ENCODE data around the gene UQCRFS1. TPM values are rescaled to one million over a fixed set of nuclear protein-coding genes. Genes with fewer than 3 reads are reported as not detected.

The UQCRFS1 gene
- polyA plus RNA-seq, 1 experiment = 32.8 TPM

DNA sequence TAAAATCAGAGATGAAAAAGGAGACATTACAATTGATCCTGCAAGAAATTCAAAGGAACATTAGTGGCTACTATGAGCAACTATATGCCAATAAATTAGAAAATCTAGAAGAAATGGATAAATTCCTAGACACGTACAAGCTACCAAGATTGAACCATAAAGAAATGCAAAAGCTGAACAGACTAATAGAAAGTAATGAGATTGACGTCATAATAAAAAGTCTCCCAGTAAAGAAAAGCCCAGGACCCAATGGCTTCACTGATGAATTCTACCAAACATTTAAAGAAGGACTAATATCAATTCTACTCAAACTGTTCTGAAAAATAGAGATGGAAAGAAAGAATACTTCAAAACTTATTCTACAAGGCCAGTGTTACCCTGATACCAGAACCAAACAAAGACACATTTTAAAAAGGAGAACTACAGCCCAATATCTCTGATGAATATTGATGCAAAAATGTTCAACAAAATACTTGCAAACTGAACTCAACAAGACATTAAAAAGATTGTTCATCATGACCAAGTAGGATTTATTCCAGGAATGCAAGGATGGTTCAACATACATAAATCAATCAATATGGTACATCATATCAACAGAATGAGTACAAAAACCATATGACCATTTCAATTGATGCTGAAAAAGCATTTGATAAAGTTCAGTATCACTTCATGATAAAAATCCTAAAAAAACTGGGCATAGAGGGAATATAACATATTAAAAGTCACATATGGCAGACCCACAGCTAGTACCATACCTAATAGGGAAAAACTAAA is 35.8 kb downstream of the UQCRFS1 start:
- POLR2A ChIA-PET = no interaction called here
- no peak overlapping the region for H3K4me3 ChIP-seq (ENCODE audit: low read depth, low read length)
- no peaks in the 10 kb centered on the region for H3K27me3 ChIP-seq (ENCODE audit: control insufficient read depth, insufficient read depth, low read length)
- TF ChIP-seq, protein P1, sequence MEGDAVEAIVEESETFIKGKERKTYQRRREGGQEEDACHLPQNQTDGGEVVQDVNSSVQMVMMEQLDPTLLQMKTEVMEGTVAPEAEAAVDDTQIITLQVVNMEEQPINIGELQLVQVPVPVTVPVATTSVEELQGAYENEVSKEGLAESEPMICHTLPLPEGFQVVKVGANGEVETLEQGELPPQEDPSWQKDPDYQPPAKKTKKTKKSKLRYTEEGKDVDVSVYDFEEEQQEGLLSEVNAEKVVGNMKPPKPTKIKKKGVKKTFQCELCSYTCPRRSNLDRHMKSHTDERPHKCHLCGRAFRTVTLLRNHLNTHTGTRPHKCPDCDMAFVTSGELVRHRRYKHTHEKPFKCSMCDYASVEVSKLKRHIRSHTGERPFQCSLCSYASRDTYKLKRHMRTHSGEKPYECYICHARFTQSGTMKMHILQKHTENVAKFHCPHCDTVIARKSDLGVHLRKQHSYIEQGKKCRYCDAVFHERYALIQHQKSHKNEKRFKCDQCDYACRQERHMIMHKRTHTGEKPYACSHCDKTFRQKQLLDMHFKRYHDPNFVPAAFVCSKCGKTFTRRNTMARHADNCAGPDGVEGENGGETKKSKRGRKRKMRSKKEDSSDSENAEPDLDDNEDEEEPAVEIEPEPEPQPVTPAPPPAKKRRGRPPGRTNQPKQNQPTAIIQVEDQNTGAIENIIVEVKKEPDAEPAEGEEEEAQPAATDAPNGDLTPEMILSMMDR (IDR thresholded peaks at IDR 0.05; ENCODE audit: insufficient read depth, low read depth, low read length) = no peak
- H3K36me3 ChIP-seq (ENCODE audit: control insufficient read depth, insufficient read depth, low read length) = no peaks in the 10 kb centered on the region
- CTCF ChIA-PET = no interaction called here
- no peak for DNase-seq (ENCODE audit: low read depth)

DNA sequence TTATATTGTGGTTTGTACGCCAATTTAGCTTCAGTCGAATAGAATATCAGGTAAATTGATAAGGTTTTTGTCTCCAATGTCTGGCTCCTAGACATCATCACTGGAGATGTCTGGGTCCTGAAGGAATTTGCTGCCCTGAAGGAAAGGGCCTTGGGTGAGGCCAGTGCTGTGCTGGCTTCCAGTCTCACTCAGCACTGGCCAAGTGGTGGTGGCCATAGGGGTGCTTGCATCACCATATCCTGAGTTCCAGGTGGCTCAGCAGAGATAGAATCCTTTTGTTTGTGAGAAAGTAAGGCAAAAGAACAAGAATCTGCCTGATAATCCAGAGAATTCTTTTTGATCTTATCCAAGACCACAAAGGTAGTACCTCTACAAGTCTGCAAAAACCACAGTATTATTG is 39.1 kb downstream of the UQCRFS1 start:
- CTCF ChIA-PET = no interaction called here
- Histone ChIP-seq H3K4me3 (ENCODE audit: low read depth, low read length) (no peak overlapping the region), H3K27me3 (ENCODE audit: control insufficient read depth, insufficient read depth, low read length) (no peaks in the 10 kb centered on the region), H3K36me3 (ENCODE audit: control insufficient read depth, insufficient read depth, low read length) (no peaks in the 10 kb centered on the region)
- TF ChIP-seq, protein P1 (IDR thresholded peaks at IDR 0.05; ENCODE audit: insufficient read depth, low read depth, low read length) = no peak
- POLR2A ChIA-PET = no interaction called here
- no peak for DNase-seq (ENCODE audit: low read depth)

DNA sequence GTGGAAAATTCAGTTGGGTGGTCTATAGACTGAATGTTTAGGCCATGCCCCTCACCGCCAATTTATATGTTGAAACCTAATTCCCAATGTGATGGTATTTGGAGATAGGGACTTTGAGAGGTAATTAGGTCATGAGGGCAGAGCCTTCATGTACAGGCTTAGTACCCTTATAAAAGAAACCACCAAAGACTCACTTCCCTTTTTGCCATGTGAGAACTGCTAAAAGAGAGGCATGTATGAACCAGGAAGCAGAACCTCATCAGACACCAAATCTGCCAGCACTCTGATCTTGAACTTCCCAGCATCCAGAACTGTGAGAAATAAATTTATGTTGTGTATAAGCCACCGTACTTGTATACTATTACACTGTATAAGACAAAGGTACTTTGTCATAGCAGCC is 40.6 kb downstream of the UQCRFS1 start:
- ChIA-PET POLR2A (no interaction called here), CTCF (no interaction called here)
- H3K4me3 ChIP-seq (ENCODE audit: low read depth, low read length) = no peak overlapping the region

DNA sequence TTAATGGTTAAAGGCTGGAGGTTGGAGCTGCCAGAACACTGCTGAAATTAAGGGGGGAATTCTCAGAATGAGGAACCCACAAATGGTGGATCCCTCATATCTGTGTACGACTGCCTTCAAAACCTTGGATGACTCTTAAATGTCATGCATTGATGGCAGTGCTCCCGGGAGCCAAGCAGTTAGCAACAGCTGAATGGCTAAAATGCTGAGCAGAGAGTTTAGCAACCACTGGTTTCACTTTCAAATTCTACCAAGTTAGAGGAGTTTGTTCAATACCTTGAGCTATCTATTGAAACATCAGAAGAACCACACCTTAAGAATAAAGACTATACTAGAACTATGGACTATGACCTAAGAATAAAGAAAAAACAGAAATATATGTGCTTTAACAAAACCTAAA is 41.4 kb downstream of the UQCRFS1 start:
- Histone ChIP-seq H3K4me3 (ENCODE audit: low read depth, low read length) (no peak overlapping the region), H3K27me3 (ENCODE audit: control insufficient read depth, insufficient read depth, low read length) (no peaks in the 10 kb centered on the region), H3K36me3 (ENCODE audit: control insufficient read depth, insufficient read depth, low read length) (no peaks in the 10 kb centered on the region)
- ChIA-PET CTCF (no interaction called here), POLR2A (no interaction called here)
- no peak for DNase-seq (ENCODE audit: low read depth)
- TF ChIP-seq, protein P1 (IDR thresholded peaks at IDR 0.05; ENCODE audit: insufficient read depth, low read depth, low read length) = no peak

More for the DNA sequence above, 40.6 kb downstream of the UQCRFS1 start:
- TF ChIP-seq, protein P1 (IDR thresholded peaks at IDR 0.05; ENCODE audit: insufficient read depth, low read depth, low read length) = no peak
- Histone ChIP-seq H3K27me3 (ENCODE audit: control insufficient read depth, insufficient read depth, low read length) (no peaks in the 10 kb centered on the region), H3K36me3 (ENCODE audit: control insufficient read depth, insufficient read depth, low read length) (no peaks in the 10 kb centered on the region)
- no peak for DNase-seq (ENCODE audit: low read depth)

DNA sequence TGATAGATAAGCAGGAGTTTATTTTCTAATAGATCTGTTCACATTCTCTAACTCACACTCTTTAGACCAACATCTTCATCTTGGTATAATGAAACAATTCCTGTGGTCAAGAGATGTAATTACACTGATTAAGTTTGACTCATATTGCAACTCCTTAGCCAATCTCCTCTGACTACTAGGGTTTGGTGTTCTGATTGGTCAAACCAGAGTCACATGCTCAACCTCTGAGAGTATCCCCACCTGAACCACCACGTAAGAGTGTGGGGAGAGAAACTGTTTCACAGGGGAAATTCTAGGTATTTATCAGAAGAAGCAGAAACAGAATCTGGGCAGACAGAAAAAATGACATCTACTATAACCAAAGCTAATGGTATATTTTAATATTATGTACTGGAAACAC is 42.4 kb downstream of the UQCRFS1 start:
- Histone ChIP-seq H3K4me3 (ENCODE audit: low read depth, low read length) (no peak overlapping the region), H3K36me3 (ENCODE audit: control insufficient read depth, insufficient read depth, low read length) (no peaks in the 10 kb centered on the region), H3K27me3 (ENCODE audit: control insufficient read depth, insufficient read depth, low read length) (no peaks in the 10 kb centered on the region)
- TF ChIP-seq, protein P1 (IDR thresholded peaks at IDR 0.05; ENCODE audit: insufficient read depth, low read depth, low read length) = no peak
- POLR2A ChIA-PET = no interaction called here
- DNase-seq (ENCODE audit: low read depth) = no peak
- CTCF ChIA-PET = no interaction called here

Measured in BJ (cell line).